Ishikawa (cell line): Measurements from ENCODE around the gene RNLS.

Experiments used
- CEBPB ChIP-seq: IDR thresholded peaks from 2 replicates; pipeline ENCODE4 v1.6.1; 2012
- CREB1 ChIP-seq: IDR thresholded peaks from 2 replicates; pipeline ENCODE4 v1.6.1; 2012; ENCODE audit warnings: low read depth
- EGR1 ChIP-seq: IDR thresholded peaks from 2 replicates; pipeline ENCODE4 v1.6.1; 2012
- EP300 ChIP-seq: IDR thresholded peaks from 2 replicates; pipeline ENCODE4 v1.6.1; 2012; ENCODE audit warnings: borderline replicate concordance
- FOXM1 ChIP-seq: IDR thresholded peaks from 2 replicates; pipeline ENCODE4 v1.6.1; 2012; ENCODE audit warnings: low read depth, borderline replicate concordance
- MAX ChIP-seq: IDR thresholded peaks from 2 replicates; pipeline ENCODE4 v1.6.1; 2012
- NFIC ChIP-seq: IDR thresholded peaks from 2 replicates; pipeline ENCODE4 v1.6.1; 2012
- RAD21 ChIP-seq: IDR thresholded peaks from 2 replicates; pipeline ENCODE4 v1.6.1; 2012; ENCODE audit warnings: low read depth
- REST ChIP-seq: IDR thresholded peaks from 2 replicates; pipeline ENCODE4 v1.6.1; 2012; ENCODE audit warnings: low read depth, mild to moderate bottlenecking
- TAF1 ChIP-seq: IDR thresholded peaks from 2 replicates; pipeline ENCODE4 v1.6.1; 2012; ENCODE audit warnings: low read depth, mild to moderate bottlenecking
- TCF12 ChIP-seq: IDR thresholded peaks from 2 replicates; pipeline ENCODE4 v1.6.1; 2012; ENCODE audit warnings: low read depth
- TEAD4 ChIP-seq: IDR thresholded peaks from 2 replicates; pipeline ENCODE4 v1.6.1; 2012
- USF1 ChIP-seq: IDR thresholded peaks from 2 replicates; pipeline ENCODE4 v1.6.1; 2012
- YY1 ChIP-seq: IDR thresholded peaks from 2 replicates; pipeline ENCODE4 v1.6.1; 2012; ENCODE audit warnings: low read depth

- TF ChIP-seq FOXM1 = no peak
- TF ChIP-seq NFIC = no peak
- TF ChIP-seq EGR1 = no peak
- no peak for TF ChIP-seq USF1
- no peak for TF ChIP-seq CEBPB
- no peak for TF ChIP-seq EP300
- no peak for TF ChIP-seq TEAD4
- no peak for TF ChIP-seq TAF1
- no peak for TF ChIP-seq RAD21
- no peak for TF ChIP-seq CREB1
- no peak for TF ChIP-seq TCF12
- no peak for TF ChIP-seq REST
- no peak for TF ChIP-seq YY1
- no peak for TF ChIP-seq MAX
These were observed 124.9 kb downstream of the RNLS start for GRCh38 chr10:88458209-88458608.
